Subcutaneous abdominal adipose tissue (tissue), 5 donors: ENCODE measurements around the gene NAALADL2.
A peak's percentile ranks its signal among the peaks of the same experiment; 100 is the strongest.

Experiments
- H3K27ac ChIP-seq: one replicate; pipeline ENCODE4 v1.7.0; 2013; ENCODE audit warnings: low read depth, mild to moderate bottlenecking, inconsistent platforms, low read length, moderate library complexity
- H3K27me3 ChIP-seq, 5 donors: one replicate each; pipeline ENCODE4 v1.7.0; 2013; ENCODE audit warnings: low read length in 5 of 5, inconsistent platforms in 1 of 5; ENCODE audit not compliant: control insufficient read depth in 5 of 5, insufficient read depth in 4 of 5
- H3K36me3 ChIP-seq, 5 donors: one replicate each; pipeline ENCODE4 v1.7.0; 2013; ENCODE audit warnings: low read length in 5 of 5; ENCODE audit not compliant: control insufficient read depth in 5 of 5, insufficient read depth in 5 of 5
- H3K4me1 ChIP-seq, 5 donors: one replicate each; pipeline ENCODE4 v1.7.0; 2013; ENCODE audit warnings: low read length in 5 of 5, mild to moderate bottlenecking in 3 of 5, moderate library complexity in 1 of 5; ENCODE audit not compliant: control insufficient read depth in 5 of 5, insufficient read depth in 5 of 5
- H3K4me3 ChIP-seq, 5 donors: one replicate each; pipeline ENCODE4 v1.7.0; 2013; ENCODE audit warnings: low read length in 5 of 5, low read depth in 1 of 5
- H3K9ac ChIP-seq, 5 donors: one replicate each; pipeline ENCODE4 v1.7.0; 2013; ENCODE audit warnings: low read length in 5 of 5, mild to moderate bottlenecking in 4 of 5, moderate library complexity in 3 of 5
- H3K9me3 ChIP-seq, 5 donors: one replicate each; pipeline ENCODE4 v1.7.0; 2013; ENCODE audit warnings: low read length in 5 of 5; ENCODE audit not compliant: control insufficient read depth in 5 of 5
- donor health status: healthy.
- donor health status: healthy.
- donor health status: healthy.
- donor health status: healthy.
- donor health status: healthy.

Gene NAALADL2

GRCh38 chr3:175670557-175670956 is 811.4 kb downstream of the NAALADL2 start:
- Histone ChIP-seq H3K9me3 (no peaks in the 10 kb centered on the region), H3K4me3 (no peak overlapping the region), H3K9ac (no peak overlapping the region), H3K27me3 (no peaks in the 10 kb centered on the region), H3K27ac (no peak overlapping the region), H3K36me3 (no peaks in the 10 kb centered on the region), H3K4me1 (peaks cover 0 to 7% (median 0%) of the 10 kb centered on the region in 5 donors)

- Histone ChIP-seq H3K27me3 (no peaks in the 10 kb centered on the region), H3K9me3 (no peaks in the 10 kb centered on the region), H3K9ac (peak overlapping the region in 4 of 5 donors; percentile 30 to 65 (median 51)), H3K36me3 (no peaks in the 10 kb centered on the region), H3K27ac (no peak overlapping the region), H3K4me1 (peaks cover 0 to 7% (median 0%) of the 10 kb centered on the region in 5 donors), H3K4me3 (peak overlapping the region; percentile 47 to 70 (median 58))
Measured at GRCh38 chr3:175672119-175672689, 813.1 kb downstream of the NAALADL2 start.

- H3K27ac ChIP-seq = no peak overlapping the region
- no peaks in the 10 kb centered on the region for H3K27me3 ChIP-seq
- H3K9ac ChIP-seq = no peak overlapping the region
- peaks cover 0 to 6% (median 0%) of the 10 kb centered on the region in 5 donors for H3K9me3 ChIP-seq
- no peak overlapping the region for H3K4me3 ChIP-seq
- no peaks in the 10 kb centered on the region for H3K36me3 ChIP-seq
- no peaks in the 10 kb centered on the region for H3K4me1 ChIP-seq
Measured at GRCh38 chr3:175679568-175679967, 820.4 kb downstream of the NAALADL2 start.

- H3K27ac ChIP-seq = no peak overlapping the region
- H3K4me3 ChIP-seq = no peak overlapping the region
- H3K4me1 ChIP-seq = no peaks in the 10 kb centered on the region
- no peak overlapping the region for H3K9ac ChIP-seq
- no peaks in the 10 kb centered on the region for H3K36me3 ChIP-seq
- no peaks in the 10 kb centered on the region for H3K27me3 ChIP-seq
- H3K9me3 ChIP-seq = no peaks in the 10 kb centered on the region
Measured at GRCh38 chr3:175692256-175692655, 833.1 kb downstream of the NAALADL2 start.

GRCh38 chr3:175695251-175695650 is 836.1 kb downstream of the NAALADL2 start:
- no peaks in the 10 kb centered on the region for H3K36me3 ChIP-seq
- H3K4me1 ChIP-seq = no peaks in the 10 kb centered on the region
- no peak overlapping the region for H3K9ac ChIP-seq
- no peaks in the 10 kb centered on the region for H3K9me3 ChIP-seq
- H3K27me3 ChIP-seq = no peaks in the 10 kb centered on the region
- no peak overlapping the region for H3K27ac ChIP-seq
- no peak overlapping the region for H3K4me3 ChIP-seq

- H3K4me1 ChIP-seq = no peaks in the 10 kb centered on the region
- H3K27me3 ChIP-seq = no peaks in the 10 kb centered on the region
- no peaks in the 10 kb centered on the region for H3K36me3 ChIP-seq
- no peak overlapping the region for H3K27ac ChIP-seq
- no peak overlapping the region for H3K4me3 ChIP-seq
- H3K9me3 ChIP-seq = no peaks in the 10 kb centered on the region
- no peak overlapping the region for H3K9ac ChIP-seq
Measured at GRCh38 chr3:175702956-175703355, 843.8 kb downstream of the NAALADL2 start.

GRCh38 chr3:175704366-175705055 is 845.4 kb downstream of the NAALADL2 start:
- H3K4me1 ChIP-seq = no peaks in the 10 kb centered on the region
- no peaks in the 10 kb centered on the region for H3K36me3 ChIP-seq
- no peaks in the 10 kb centered on the region for H3K27me3 ChIP-seq
- H3K4me3 ChIP-seq = no peak overlapping the region
- H3K9me3 ChIP-seq = no peaks in the 10 kb centered on the region
- no peak overlapping the region for H3K9ac ChIP-seq
- no peak overlapping the region for H3K27ac ChIP-seq

GRCh38 chr3:175713268-175713667 is 854.1 kb downstream of the NAALADL2 start:
- H3K9me3 ChIP-seq = no peaks in the 10 kb centered on the region
- H3K36me3 ChIP-seq = no peaks in the 10 kb centered on the region
- H3K27me3 ChIP-seq = no peaks in the 10 kb centered on the region
- no peak overlapping the region for H3K27ac ChIP-seq
- H3K4me3 ChIP-seq = no peak overlapping the region
- no peak overlapping the region for H3K9ac ChIP-seq
- no peaks in the 10 kb centered on the region for H3K4me1 ChIP-seq

GRCh38 chr3:175716446-175716845 is 857.3 kb downstream of the NAALADL2 start:
- Histone ChIP-seq H3K4me3 (no peak overlapping the region), H3K4me1 (no peaks in the 10 kb centered on the region), H3K27ac (no peak overlapping the region), H3K36me3 (no peaks in the 10 kb centered on the region), H3K9ac (no peak overlapping the region), H3K27me3 (no peaks in the 10 kb centered on the region), H3K9me3 (no peaks in the 10 kb centered on the region)

GRCh38 chr3:175726228-175726627 is 867.1 kb downstream of the NAALADL2 start:
- Histone ChIP-seq H3K9ac (no peak overlapping the region), H3K27me3 (no peaks in the 10 kb centered on the region), H3K36me3 (no peaks in the 10 kb centered on the region), H3K4me1 (no peaks in the 10 kb centered on the region), H3K9me3 (no peaks in the 10 kb centered on the region), H3K4me3 (no peak overlapping the region), H3K27ac (no peak overlapping the region)
